G401 (cell line): ENCODE results near the gene FLT1. TPM values are rescaled to one million over a fixed set of nuclear protein-coding genes. Genes with fewer than 3 reads are reported as not detected.

Experiments
- DNase-seq: peaks from one replicate; pipeline ENCODE4 v3.0.0-alpha.2; 2015; ENCODE audit warnings: low spot score
- in situ Hi-C: cut with HindIII; loops from 2 replicates; pipeline ENCODE4 v1.10.0; 2016; ENCODE audit warnings: low sequenced_read_pairs, mixed read lengths
- total RNA-seq: library from RNA; depleted of rRNA; stranded (reverse); fragments of >200 nt; shearing (Covaris generic); gene quantifications from 2 replicates; pipeline ENCODE4 v1.2.3, GENCODE V29; 2014

FLT1 gene
- total RNA-seq, 1 experiment from 2014 or later, result not detected

- DNase-seq, result no peak
- in situ Hi-C loops, result no loop called here
Observed at GRCh38 chr13:28313579-28313978, 181.3 kb downstream of the FLT1 start.

GRCh38 chr13:28306325-28306724, 188.6 kb downstream of the FLT1 start:
- DNase-seq, result no peak
- in situ Hi-C loops, result no loop called here

GRCh38 chr13:28301839-28302238, 193.1 kb downstream of the FLT1 start:
- in situ Hi-C loops, result no loop called here

GRCh38 chr13:28299916-28300315, 195.0 kb downstream of the FLT1 start:
- peak; percentile 27 for DNase-seq

More at GRCh38 chr13:28301839-28302238, 193.1 kb downstream of the FLT1 start:
- no peak for DNase-seq

GRCh38 chr13:28297341-28297740, 197.6 kb downstream of the FLT1 start:
- no peak for DNase-seq
- in situ Hi-C loops, result no loop called here

More at GRCh38 chr13:28299916-28300315, 195.0 kb downstream of the FLT1 start:
- in situ Hi-C loops, result no loop called here

- in situ Hi-C loops, result no loop called here
- no peak for DNase-seq
Observed at GRCh38 chr13:28286263-28286662, 208.7 kb downstream of the FLT1 start.

GRCh38 chr13:28283600-28283999, 211.3 kb downstream of the FLT1 start:
- in situ Hi-C loops, result no loop called here
- no peak for DNase-seq

- in situ Hi-C loops, result no loop called here
- no peak for DNase-seq
Observed at GRCh38 chr13:28282451-28282850, 212.5 kb downstream of the FLT1 start.

- in situ Hi-C loops, result no loop called here
- peak; percentile 16 for DNase-seq
Observed at GRCh38 chr13:28273919-28274318, 221.0 kb downstream of the FLT1 start.

- in situ Hi-C loops, result no loop called here
- DNase-seq, result no peak
Observed at GRCh38 chr13:28271056-28271840, 223.7 kb downstream of the FLT1 start.

GRCh38 chr13:28268800-28269223, 226.1 kb downstream of the FLT1 start:
- in situ Hi-C loops, result no loop called here
- DNase-seq, result no peak

GRCh38 chr13:28267497-28267896, 227.4 kb downstream of the FLT1 start:
- DNase-seq, result no peak
- in situ Hi-C loops, result no loop called here

GRCh38 chr13:28258417-28258816, 236.5 kb downstream of the FLT1 start:
- in situ Hi-C loops, result no loop called here

GRCh38 chr13:28257305-28257704, 237.6 kb downstream of the FLT1 start:
- no peak for DNase-seq
- in situ Hi-C loops, result no loop called here

More at GRCh38 chr13:28258417-28258816, 236.5 kb downstream of the FLT1 start:
- DNase-seq, result no peak

GRCh38 chr13:28252547-28252946, 242.4 kb downstream of the FLT1 start:
- in situ Hi-C loops, result no loop called here
- DNase-seq, result no peak

GRCh38 chr13:28251466-28251865, 243.5 kb downstream of the FLT1 start:
- in situ Hi-C loops, result no loop called here
- DNase-seq, result no peak

GRCh38 chr13:28250542-28250941, 244.4 kb downstream of the FLT1 start:
- in situ Hi-C loops, result no loop called here
- no peak for DNase-seq
